Measurements from ENCODE around the gene RASA2.

GRCh38 chr3:141644931-141645330 lies 158.1 kb downstream of the RASA2 start:
- TF ChIP-seq CTCF (IDR thresholded peaks at IDR 0.05) = peak; percentile 72
- TF ChIP-seq EP300 (IDR thresholded peaks at IDR 0.05; ENCODE audit: borderline replicate concordance in 1 of 2, low read depth in 1 of 2, low read length in 1 of 2) = no peak
- TF ChIP-seq SMC3 (IDR thresholded peaks at IDR 0.05; ENCODE audit: low read depth, low read length) = peak; percentile 58
- no peak for TF ChIP-seq FOXM1 (IDR thresholded peaks at IDR 0.05; ENCODE audit: low read depth)
- no peak for TF ChIP-seq RCOR1 (IDR thresholded peaks at IDR 0.05; ENCODE audit: low read length)
